Measurements from ENCODE around the gene MS4A3. TPM values are rescaled to one million over a fixed set of nuclear protein-coding genes. Genes with fewer than 3 reads are reported as not detected.

The MS4A3 gene
- polyA plus RNA-seq, 3 donors, result 0.26 TPM; not detected in 2

GRCh38 chr11:60119710-60120109 lies 63.2 kb downstream of the MS4A3 start:
- no peak overlapping the region for H3K9ac ChIP-seq (ENCODE audit: insufficient read depth, low read length, poor library complexity, severe bottlenecking)
- peak overlapping the region in 1 of 2 donors; percentile 65 for H3K27ac ChIP-seq (ENCODE audit: low read depth in 1 of 2, low read length in 2 of 2)
- H3K9me3 Mint-ChIP-seq, result peaks cover 0 to 13% (median 0%) of the 10 kb centered on the region in 7 donors
- H2AFZ ChIP-seq (ENCODE audit: insufficient read depth, low read depth, low read length, poor library complexity, severe bottlenecking), result no peak overlapping the region
- TF ChIP-seq CTCF (IDR thresholded peaks at IDR 0.05), result no peak
- H3K4me1 Mint-ChIP-seq, result peaks cover 43% of the 10 kb centered on the region
- H3K36me3 Mint-ChIP-seq, result peaks cover 0 to 5% of the 10 kb centered on the region in 2 donors
- DNase-seq, result peak; percentile 56 to 75 (median 69)
- peaks cover 0 to 2% (median 0%) of the 10 kb centered on the region in 3 donors for H3K27me3 Mint-ChIP-seq (ENCODE audit: low read depth in 3 of 3)
- H3K4me3 ChIP-seq (replicated peaks in 1 of 3; ENCODE audit: low read depth in 2 of 3, low read length in 3 of 3), result peak overlapping the region in 1 of 3 experiments; percentile 23
- no peaks in the 10 kb centered on the region for H4K20me1 ChIP-seq (ENCODE audit: insufficient read depth, low read length)
- intact Hi-C loops (cut with micrococcal nuclease), result no loop called here
- peaks cover 27 to 44% of the 10 kb centered on the region in 2 donors for H3K4me1 ChIP-seq (ENCODE audit: control insufficient read depth in 1 of 2, insufficient read depth in 2 of 2, low read length in 2 of 2)
- no CpG with 5 or more reads among the region's 2 CpGs for WGBS (ENCODE audit: insufficient coverage)
- peak overlapping the region in 5 of 7 donors; percentile 55 to 72 (median 60) for H3K27ac Mint-ChIP-seq
- no peaks in the 10 kb centered on the region for H3K79me2 ChIP-seq (ENCODE audit: insufficient read depth, low read length)
- H3K36me3 ChIP-seq (replicated peaks in 1 of 2; ENCODE audit: control insufficient read depth in 1 of 2, insufficient read depth in 2 of 2, low read length in 2 of 2), result no peaks in the 10 kb centered on the region
- H3K9me3 ChIP-seq (replicated peaks in 1 of 2; ENCODE audit: control insufficient read depth in 1 of 2, insufficient read depth in 1 of 2, low read length in 2 of 2), result peaks cover 0 to 2% of the 10 kb centered on the region in 2 donors
- peak overlapping the region; percentile 37 for H3K4me2 ChIP-seq (replicated peaks; ENCODE audit: extremely low read depth, low read length, poor library complexity, severe bottlenecking)
- no peaks in the 10 kb centered on the region for H3K27me3 ChIP-seq (ENCODE audit: control insufficient read depth in 2 of 2, insufficient read depth in 2 of 2, low read length in 2 of 2)
- H3K4me3 Mint-ChIP-seq, result no peak overlapping the region

Other genes starting within 250 kb of the MS4A3 start
- gene MRPL16, start 245.9 kb upstream of the MS4A3 start, polyA plus RNA-seq, result 10 to 100 TPM; 34.1 to 75.0 (median 71.9) TPM
- not detected for gene CBLIF, start 211.2 kb upstream of the MS4A3 start, polyA plus RNA-seq
- not detected for gene TCN1, start 190.2 kb upstream of the MS4A3 start, polyA plus RNA-seq
- not detected for gene OOSP3, start 177.9 kb upstream of the MS4A3 start, polyA plus RNA-seq
- not detected for gene OOSP1, start 118.2 kb upstream of the MS4A3 start, polyA plus RNA-seq
- not detected for gene OOSP4A, start 92.6 kb upstream of the MS4A3 start, polyA plus RNA-seq
- not detected for gene OOSP4B, start 39.5 kb upstream of the MS4A3 start, polyA plus RNA-seq
- not detected for gene OOSP2, start 16.3 kb upstream of the MS4A3 start, polyA plus RNA-seq
- gene MS4A2, start 32.0 kb downstream of the MS4A3 start, polyA plus RNA-seq, result under 1 TPM in 2 of 3 donors, not detected in 1; 0.19 to 0.26 TPM
- gene MS4A6A, start 126.4 kb downstream of the MS4A3 start, polyA plus RNA-seq, result 1,000 to 10,000 TPM in 2 of 3 donors, 100 to 1,000 TPM in 1; 978 to 3,009 (median 2,353) TPM
- gene MS4A4E, start 186.5 kb downstream of the MS4A3 start, polyA plus RNA-seq, result 10 to 100 TPM in 1 of 3 donors, 1 to 10 TPM in 1, under 1 TPM in 1; 1.00 to 10.2 (median 1.1) TPM
- gene MS4A4A, start 224.0 kb downstream of the MS4A3 start, polyA plus RNA-seq, result 10 to 100 TPM; 19.2 to 41.8 (median 27.4) TPM

All from CD14-positive monocyte (primary cell).